Natural killer cell (primary cell): ENCODE measurements around the gene DICER1. TPM values are rescaled to one million over a fixed set of nuclear protein-coding genes. Genes with fewer than 3 reads are reported as not detected.

Experiments
- ATAC-seq, 3 donors: fragments of 150-1000 bp in 2 of 3; fragments of 200-7000 bp in 1 of 3; cut with Tn5 transposase; 1 replicate in 1 of 3; 2 replicates in 2 of 3; pipeline ENCODE4 v1.10.0; 2021; ENCODE audit warnings: mild to moderate bottlenecking in 2 of 3, moderate library complexity in 2 of 3
- DNase-seq, 2 donors: peaks; one replicate each; pipeline versions ENCODE4 v3.0.0 to v3.0.0-alpha.2; 2013 to 2021; ENCODE audit warnings: mixed read lengths in 1 of 2
- H3K27ac ChIP-seq: one replicate; pipeline ENCODE4 v1.5.1; 2013; ENCODE audit warnings: mild to moderate bottlenecking, low read length
- H3K27me3 ChIP-seq: one replicate; pipeline ENCODE4 v1.6.1; 2013; ENCODE audit warnings: low read length; ENCODE audit not compliant: control insufficient read depth, insufficient read depth
- H3K36me3 ChIP-seq: one replicate; pipeline ENCODE4 v1.6.1; 2013; ENCODE audit warnings: low read length; ENCODE audit not compliant: control insufficient read depth, insufficient read depth
- H3K4me1 ChIP-seq: one replicate; pipeline ENCODE4 v1.6.1; 2013; ENCODE audit warnings: low read length; ENCODE audit not compliant: control insufficient read depth, insufficient read depth
- H3K4me3 ChIP-seq: one replicate; pipeline ENCODE4 v1.5.1; 2013; ENCODE audit warnings: low read length
- H3K9me3 ChIP-seq: one replicate; pipeline ENCODE4 v1.6.1; 2013; ENCODE audit warnings: low read length; ENCODE audit not compliant: control insufficient read depth, insufficient read depth
- H3K27ac Mint-ChIP-seq, 2 donors: one replicate each; pipeline ENCODE4 v1.8.0; 2022; ENCODE audit warnings: mild to moderate bottlenecking in 2 of 2, mixed read lengths in 2 of 2, moderate library complexity in 1 of 2
- H3K27me3 Mint-ChIP-seq, 2 donors: one replicate each; pipeline ENCODE4 v1.8.0; 2022; ENCODE audit warnings: low read depth in 2 of 2, mixed read lengths in 2 of 2
- H3K36me3 Mint-ChIP-seq: one replicate; pipeline ENCODE4 v1.8.0; 2022; ENCODE audit warnings: mixed read lengths
- H3K4me1 Mint-ChIP-seq, 2 donors: one replicate each; pipeline ENCODE4 v1.8.0; 2022; ENCODE audit warnings: mixed read lengths in 2 of 2
- H3K4me3 Mint-ChIP-seq: one replicate; pipeline ENCODE4 v1.8.0; 2022; ENCODE audit warnings: mild to moderate bottlenecking, moderate library complexity, mixed read lengths
- H3K9me3 Mint-ChIP-seq, 2 donors: one replicate each; pipeline ENCODE4 v1.8.0; 2022; ENCODE audit warnings: mixed read lengths in 2 of 2
- CTCF ChIP-seq: fragments of 200-600 bp; IDR thresholded peaks from one replicate; pipeline ENCODE4 v1.8.0; 2022; ENCODE audit warnings: antibody characterized with exemption
- WGBS: methylation state at CpG from one replicate; pipeline ENCODE4 v1.1.7; 2013; ENCODE audit warnings: missing lambda C conversion rate; ENCODE audit not compliant: insufficient coverage; 5-methylcytosine and 5-hydroxymethylcytosine counted together
- intact Hi-C: fragments of 100-400 bp; cut with micrococcal nuclease; formaldehyde crosslinking; loops from one replicate; pipeline ENCODE4 v1.14.2; 2022
- total RNA-seq, 4 donors: library from RNA; stranded (reverse); fragments of 120-200 nt in 1 of 4; gene quantifications; one replicate each; pipeline versions ENCODE4 v1.2.3 to v1.2.4, GENCODE V29; 2013 to 2022

The DICER1 gene
- total RNA-seq, 3 donors from 2014 or later (not counting 1 experiment from before 2014, with no cell fraction given): 47.7 to 59.3 (median 52.9) TPM

- Histone ChIP-seq H3K36me3 (no peaks in the 10 kb centered on the region), H3K27me3 (no peaks in the 10 kb centered on the region), H3K9me3 (no peaks in the 10 kb centered on the region), H3K27ac (no peak overlapping the region), H3K4me3 (no peak overlapping the region), H3K4me1 (no peaks in the 10 kb centered on the region)
- intact Hi-C loops: no loop called here
- Mint-ChIP-seq H3K9me3 (peaks cover 4 to 9% of the 10 kb centered on the region in 2 donors), H3K36me3 (no peaks in the 10 kb centered on the region), H3K27me3 (no peaks in the 10 kb centered on the region), H3K27ac (no peak overlapping the region), H3K4me3 (no peak overlapping the region), H3K4me1 (no peaks in the 10 kb centered on the region)
- 86% methylated on average over 2 of the region's 2 CpGs for WGBS
- no peak for TF ChIP-seq CTCF
- DNase-seq: no peak
- ATAC-seq: no peak
Measured at GRCh38 chr14:95167177-95167576, 9.8 kb upstream of the DICER1 start.

- Histone ChIP-seq H3K9me3 (no peaks in the 10 kb centered on the region), H3K27ac (no peak overlapping the region), H3K4me1 (no peaks in the 10 kb centered on the region), H3K27me3 (no peaks in the 10 kb centered on the region), H3K4me3 (no peak overlapping the region), H3K36me3 (no peaks in the 10 kb centered on the region)
- no peak for TF ChIP-seq CTCF
- H3K4me3 Mint-ChIP-seq: no peak overlapping the region
- no peaks in the 10 kb centered on the region for H3K4me1 Mint-ChIP-seq
- DNase-seq (no peak), ATAC-seq (no peak)
- no peaks in the 10 kb centered on the region for H3K36me3 Mint-ChIP-seq
- 76% methylated on average over 2 of the region's 3 CpGs for WGBS
- no peak overlapping the region for H3K27ac Mint-ChIP-seq
- peaks cover 4 to 9% of the 10 kb centered on the region in 2 donors for H3K9me3 Mint-ChIP-seq
- H3K27me3 Mint-ChIP-seq: no peaks in the 10 kb centered on the region
- intact Hi-C loops: no loop called here
Measured at GRCh38 chr14:95165517-95165916, 8.2 kb upstream of the DICER1 start.

GRCh38 chr14:95164506-95164905, 7.2 kb upstream of the DICER1 start:
- no peaks in the 10 kb centered on the region for H3K4me1 ChIP-seq
- ATAC-seq (no peak), DNase-seq (no peak)
- no peak overlapping the region for H3K27ac ChIP-seq
- intact Hi-C loops: no loop called here
- 100% methylated on average over 1 of the region's 1 CpG for WGBS
- Mint-ChIP-seq H3K36me3 (no peaks in the 10 kb centered on the region), H3K4me3 (no peak overlapping the region), H3K27ac (no peak overlapping the region), H3K27me3 (no peaks in the 10 kb centered on the region), H3K4me1 (no peaks in the 10 kb centered on the region), H3K9me3 (peaks cover 4 to 9% of the 10 kb centered on the region in 2 donors)
- no peaks in the 10 kb centered on the region for H3K9me3 ChIP-seq
- H3K27me3 ChIP-seq: no peaks in the 10 kb centered on the region
- no peak for TF ChIP-seq CTCF
- no peak overlapping the region for H3K4me3 ChIP-seq
- no peaks in the 10 kb centered on the region for H3K36me3 ChIP-seq

- Mint-ChIP-seq H3K27ac (no peak overlapping the region), H3K36me3 (no peaks in the 10 kb centered on the region)
Measured at GRCh38 chr14:95163666-95164065, 6.3 kb upstream of the DICER1 start.

More at GRCh38 chr14:95163666-95164065, 6.3 kb upstream of the DICER1 start:
- DNase-seq (no peak), ATAC-seq (no peak)
- no peak for TF ChIP-seq CTCF
- Mint-ChIP-seq H3K4me3 (no peak overlapping the region), H3K27me3 (no peaks in the 10 kb centered on the region), H3K4me1 (no peaks in the 10 kb centered on the region), H3K9me3 (peaks cover 4 to 9% of the 10 kb centered on the region in 2 donors)
- no peaks in the 10 kb centered on the region for H3K9me3 ChIP-seq
- no peak overlapping the region for H3K4me3 ChIP-seq
- H3K36me3 ChIP-seq: no peaks in the 10 kb centered on the region
- intact Hi-C loops: no loop called here
- WGBS: 90% methylated on average over 3 of the region's 3 CpGs
- no peaks in the 10 kb centered on the region for H3K27me3 ChIP-seq
- H3K27ac ChIP-seq: no peak overlapping the region
- no peaks in the 10 kb centered on the region for H3K4me1 ChIP-seq
